Body of pancreas (tissue), 4 donors: ENCODE measurements around the gene NUBPL.

Experiments used
- POLR2A ChIP-seq, 3 donors: fragments of 450-650 bp; IDR thresholded peaks; one replicate each; pipeline ENCODE4 v1.6.1; 2016; ENCODE audit warnings: antibody characterized with exemption in 3 of 3, mild to moderate bottlenecking in 2 of 3
- TF ChIP-seq, protein P1 (sequence below), 7 experiments: fragments of 450-650 bp in 4 of 7; fragments of 200-600 bp in 3 of 7; sonication (generic) in 3 of 7; IDR thresholded peaks; one replicate each; pipeline ENCODE4 v1.5.1; 2016 to 2019; ENCODE audit warnings: antibody characterized with exemption in 7 of 7

DNA sequence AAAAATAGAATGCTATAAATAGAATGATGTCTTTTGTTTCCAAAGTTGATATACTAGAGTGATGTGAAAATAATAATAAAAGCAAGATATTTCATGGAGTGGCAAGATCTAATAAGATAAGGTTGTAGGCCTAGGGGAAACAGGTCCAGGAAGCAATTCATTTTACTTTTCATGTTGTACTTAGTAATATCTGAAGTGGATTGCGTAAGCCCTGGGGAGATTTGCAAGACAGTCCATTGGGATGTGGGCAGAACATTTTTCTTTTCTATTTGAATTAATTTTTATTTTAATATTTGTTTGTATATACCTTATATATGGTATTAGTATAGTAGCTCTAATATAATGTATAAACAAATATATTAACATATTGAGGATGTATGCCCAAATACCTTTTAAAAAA is 7.5 kb downstream of the NUBPL start:
- TF ChIP-seq, protein P1, sequence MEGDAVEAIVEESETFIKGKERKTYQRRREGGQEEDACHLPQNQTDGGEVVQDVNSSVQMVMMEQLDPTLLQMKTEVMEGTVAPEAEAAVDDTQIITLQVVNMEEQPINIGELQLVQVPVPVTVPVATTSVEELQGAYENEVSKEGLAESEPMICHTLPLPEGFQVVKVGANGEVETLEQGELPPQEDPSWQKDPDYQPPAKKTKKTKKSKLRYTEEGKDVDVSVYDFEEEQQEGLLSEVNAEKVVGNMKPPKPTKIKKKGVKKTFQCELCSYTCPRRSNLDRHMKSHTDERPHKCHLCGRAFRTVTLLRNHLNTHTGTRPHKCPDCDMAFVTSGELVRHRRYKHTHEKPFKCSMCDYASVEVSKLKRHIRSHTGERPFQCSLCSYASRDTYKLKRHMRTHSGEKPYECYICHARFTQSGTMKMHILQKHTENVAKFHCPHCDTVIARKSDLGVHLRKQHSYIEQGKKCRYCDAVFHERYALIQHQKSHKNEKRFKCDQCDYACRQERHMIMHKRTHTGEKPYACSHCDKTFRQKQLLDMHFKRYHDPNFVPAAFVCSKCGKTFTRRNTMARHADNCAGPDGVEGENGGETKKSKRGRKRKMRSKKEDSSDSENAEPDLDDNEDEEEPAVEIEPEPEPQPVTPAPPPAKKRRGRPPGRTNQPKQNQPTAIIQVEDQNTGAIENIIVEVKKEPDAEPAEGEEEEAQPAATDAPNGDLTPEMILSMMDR (IDR thresholded peaks at IDR 0.05), result no peak
- TF ChIP-seq POLR2A (IDR thresholded peaks at IDR 0.05), result no peak
